HG02678 (cell line): Measurements from ENCODE around the gene AJM1.

ENCODE experiments used
- ATAC-seq: cut with Tn5 transposase; IDR thresholded peaks from one replicate; pipeline ENCODE4 v1.9.1; 2021; ENCODE audit warnings: mild to moderate bottlenecking, moderate library complexity; ENCODE audit not compliant: unreplicated experiment

The AJM1 gene

DNA sequence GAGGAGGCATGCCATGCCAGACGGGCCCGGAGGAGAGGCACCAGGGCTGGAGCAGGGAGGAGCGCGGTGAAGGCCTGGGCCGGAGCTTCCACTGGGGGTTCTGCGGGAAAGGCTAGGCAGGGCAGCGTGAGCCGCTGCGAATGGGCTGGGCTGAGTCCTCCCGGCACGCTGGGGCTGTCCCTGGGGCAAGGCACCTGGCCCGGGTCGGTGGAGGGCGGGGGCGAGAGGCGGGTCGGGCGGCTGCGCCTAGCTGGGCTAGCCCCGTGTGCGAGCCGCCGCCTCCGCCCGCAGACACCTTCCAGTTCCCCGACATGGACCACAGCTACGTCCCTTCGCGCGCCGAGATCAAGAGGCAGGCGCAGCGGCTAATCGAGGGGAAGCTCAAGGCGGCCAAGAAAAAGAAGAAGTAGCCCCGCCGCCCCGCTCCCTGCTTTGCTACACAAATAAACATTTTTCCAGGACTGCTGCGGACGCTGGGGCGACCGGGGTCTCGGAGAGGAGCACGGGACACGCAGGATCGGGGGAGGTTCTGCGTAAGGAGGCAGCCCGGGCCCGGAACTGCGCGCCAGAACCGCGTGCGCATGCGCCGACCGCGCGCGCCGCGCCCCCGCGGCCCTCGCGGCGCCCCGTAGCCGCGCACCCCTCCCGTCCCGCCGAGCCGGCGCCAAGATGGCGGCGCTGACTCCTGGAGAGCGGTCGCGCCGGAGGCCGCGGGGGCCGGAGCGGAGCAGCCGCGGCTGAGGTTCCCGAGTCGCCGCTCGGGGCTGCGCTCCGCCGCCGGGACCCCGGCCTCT lies 34.8 kb upstream of the AJM1 start, which contains the start of gene RABL6:
Gene RABL6, plus strand, starts transcription at position 668 of the 794 bp plus-strand sequence. CDS start 249 bp downstream, outside the sequence.
- peak; percentile 81 for ATAC-seq

GRCh38 chr9:136808075-136808805 lies 34.0 kb upstream of the AJM1 start:
- peak; percentile 35 for ATAC-seq

DNA sequence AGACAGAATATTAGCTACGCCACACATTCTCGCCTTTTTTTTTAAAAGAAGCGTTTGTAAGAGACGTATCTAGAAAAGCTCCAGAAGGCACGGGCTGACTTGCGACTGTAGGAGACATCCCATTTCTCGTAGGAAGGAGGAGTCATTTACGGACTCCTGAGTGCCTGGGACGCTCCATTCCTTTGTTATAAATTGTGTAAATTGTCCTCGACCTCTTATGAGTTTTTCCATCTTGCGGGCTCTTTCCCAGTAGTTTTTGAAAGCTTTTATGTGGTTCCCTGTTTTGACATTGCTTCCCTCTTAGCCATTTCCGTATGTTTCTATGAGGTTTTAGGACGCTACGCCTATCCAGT lies 33.5 kb upstream of the AJM1 start:
- no peak for ATAC-seq

DNA sequence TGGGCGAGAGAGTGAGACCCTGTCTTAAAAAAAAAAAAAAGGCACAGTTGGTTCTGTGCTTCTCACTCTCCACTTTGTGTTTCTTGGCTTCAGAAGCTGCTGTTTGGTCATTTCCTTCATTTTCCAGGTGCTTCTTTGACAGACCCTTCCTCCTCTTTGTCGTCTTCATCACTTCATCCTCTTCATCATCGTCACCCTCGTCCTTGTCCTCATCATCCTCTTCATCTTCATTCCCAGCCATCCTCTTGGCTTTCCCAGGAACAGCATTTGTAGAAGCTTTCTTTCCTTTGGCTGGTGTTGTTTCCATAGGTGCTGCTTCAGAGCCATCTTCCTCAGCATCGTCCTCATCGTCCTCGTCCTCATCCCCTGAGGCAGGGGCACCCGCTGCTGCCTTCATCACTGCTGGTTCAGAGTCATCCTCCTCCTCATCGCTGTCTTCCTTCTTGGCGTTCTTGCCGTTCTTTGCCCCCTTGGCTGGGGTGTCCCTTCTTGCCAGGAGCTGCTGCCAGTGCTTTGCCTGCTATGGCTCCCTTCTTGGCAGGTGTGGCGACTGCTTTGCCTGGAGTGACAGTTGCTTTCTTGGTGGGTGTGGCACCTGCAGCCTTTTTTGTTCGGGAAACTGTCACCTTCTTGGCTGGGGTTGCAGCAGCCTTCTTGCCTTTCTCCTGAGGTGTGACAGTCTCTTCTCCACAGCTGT lies 27.4 kb upstream of the AJM1 start:
- no peak for ATAC-seq

GRCh38 chr9:136815422-136815782 lies 26.9 kb upstream of the AJM1 start:
- no peak for ATAC-seq

GRCh38 chr9:136820971-136821825 lies 21.1 kb upstream of the AJM1 start:
- ATAC-seq: no peak

GRCh38 chr9:136821826-136822544 lies 20.3 kb upstream of the AJM1 start:
- ATAC-seq: no peak

DNA sequence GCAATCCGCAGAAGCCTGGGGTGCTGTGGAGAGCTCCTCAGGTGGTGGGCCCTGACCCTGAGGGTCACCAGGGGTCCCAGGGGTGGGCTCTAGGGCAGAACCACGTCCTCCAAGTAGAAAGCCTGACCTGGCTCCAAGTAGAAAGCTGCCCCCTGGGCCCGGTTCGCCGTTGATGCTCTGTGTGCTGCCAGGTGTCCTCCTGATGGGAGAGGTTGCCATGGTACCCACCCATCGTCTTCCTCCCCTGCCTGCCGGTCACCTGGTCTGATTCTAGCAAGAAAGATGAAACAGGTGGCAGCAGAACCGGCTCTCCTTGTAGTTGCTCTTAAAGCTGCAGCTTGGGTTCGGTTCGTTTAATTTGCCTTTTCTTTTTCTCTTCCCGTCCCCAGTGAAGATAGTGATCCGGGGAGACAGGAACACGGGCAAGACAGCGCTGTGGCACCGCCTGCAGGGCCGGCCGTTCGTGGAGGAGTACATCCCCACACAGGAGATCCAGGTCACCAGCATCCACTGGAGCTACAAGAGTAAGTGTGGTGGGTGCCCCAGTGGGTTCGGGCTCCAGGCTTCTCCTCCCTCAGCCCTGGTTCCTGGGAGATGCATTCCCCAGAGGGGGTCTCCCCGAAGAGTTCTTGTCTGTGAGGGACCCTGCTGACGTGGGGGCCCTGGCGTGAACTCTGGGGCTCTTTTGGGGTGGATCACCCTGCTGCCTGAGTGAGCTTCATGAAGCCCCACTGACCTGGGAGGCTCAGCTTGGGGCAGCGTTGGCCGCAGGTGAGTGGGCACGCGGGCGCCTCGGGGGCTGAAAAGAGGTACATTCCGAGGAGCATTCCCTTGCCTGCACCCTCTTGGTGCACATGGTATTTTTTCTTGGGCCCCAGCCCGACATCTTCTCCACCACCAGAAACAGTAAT lies 18.9 kb upstream of the AJM1 start:
- ATAC-seq: no peak

- ATAC-seq: no peak
These were observed 17.6 kb upstream of the AJM1 start for GRCh38 chr9:136824496-136825225.

- no peak for ATAC-seq
These were observed 16.7 kb upstream of the AJM1 start for GRCh38 chr9:136825295-136826187.

GRCh38 chr9:136826188-136826541 lies 16.1 kb upstream of the AJM1 start:
- no peak for ATAC-seq

DNA sequence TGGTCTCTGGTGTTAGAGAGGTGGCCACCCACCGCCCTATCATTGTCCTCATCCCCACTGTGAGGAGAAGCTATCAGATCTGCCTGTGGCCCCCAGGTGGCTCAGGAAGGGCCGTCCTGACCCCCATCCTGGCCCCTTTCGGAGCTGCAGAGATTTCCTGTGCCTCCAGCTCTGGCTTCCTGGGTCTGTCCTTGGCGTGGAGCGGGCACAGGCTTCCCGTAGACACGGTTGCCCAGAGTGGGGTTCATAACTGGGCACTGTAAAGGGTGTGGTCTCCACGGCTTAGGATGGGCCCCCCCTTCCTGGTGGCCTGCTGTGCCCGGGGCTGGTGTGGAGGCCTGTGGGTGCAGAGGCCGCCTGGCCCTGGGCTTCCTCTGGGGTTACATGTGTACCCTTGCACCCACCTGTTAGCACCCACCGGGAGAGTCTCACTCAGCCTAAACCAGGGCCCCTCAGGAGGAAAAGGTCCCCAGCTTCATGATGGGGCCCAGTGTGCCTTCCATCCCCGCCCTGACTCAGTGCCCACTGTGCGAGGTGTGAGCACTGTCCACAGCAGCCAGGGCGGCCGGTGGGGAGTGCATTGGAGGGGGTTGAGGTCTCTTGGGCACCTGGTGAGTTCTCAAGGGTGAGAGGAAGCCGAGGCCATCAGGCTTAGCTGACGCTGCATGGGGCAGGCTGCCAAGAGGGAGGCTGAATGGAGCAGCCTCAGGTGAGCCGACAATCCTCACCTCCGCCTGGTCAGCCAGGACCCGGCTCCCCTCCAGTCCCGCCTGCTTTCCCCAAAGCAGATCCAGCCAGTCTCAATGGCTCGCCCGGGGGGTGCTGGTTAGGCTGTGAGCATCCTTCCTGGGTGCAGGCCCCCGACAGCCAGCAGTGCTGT lies 15.3 kb upstream of the AJM1 start:
- ATAC-seq: no peak

DNA sequence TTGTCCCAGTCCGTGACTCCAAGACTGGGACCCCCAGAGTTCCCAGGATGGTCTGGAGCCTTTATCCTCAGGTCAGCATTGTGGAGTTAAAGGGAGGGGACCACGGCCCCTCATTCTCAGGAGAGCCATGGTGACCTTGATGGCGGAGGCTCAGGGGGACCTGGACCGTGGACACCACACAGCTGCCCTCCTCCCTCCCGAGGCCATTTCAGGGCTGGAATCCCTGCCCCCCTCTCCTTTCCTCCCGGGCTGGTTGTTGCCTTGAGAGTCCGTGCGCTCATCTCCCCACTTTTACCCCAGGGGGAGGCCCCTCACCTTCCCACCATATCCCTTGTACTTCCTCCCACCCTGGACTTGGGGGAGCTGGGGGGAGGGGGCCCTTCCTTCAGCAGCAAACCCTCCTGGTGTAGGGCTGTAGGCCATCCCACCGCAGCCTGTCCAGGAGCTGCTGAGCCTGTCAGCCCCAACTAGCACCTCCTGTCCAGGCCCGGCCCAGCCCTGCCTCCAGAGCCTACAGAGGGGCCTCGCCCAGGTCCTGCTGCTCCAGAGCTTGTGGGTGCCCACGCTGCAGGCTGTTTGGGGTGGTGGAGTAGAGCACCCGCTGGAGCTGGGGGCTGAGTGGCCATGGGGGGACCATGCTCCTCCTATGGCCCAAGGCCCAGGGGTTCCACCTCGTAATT lies 14.3 kb upstream of the AJM1 start:
- no peak for ATAC-seq

DNA sequence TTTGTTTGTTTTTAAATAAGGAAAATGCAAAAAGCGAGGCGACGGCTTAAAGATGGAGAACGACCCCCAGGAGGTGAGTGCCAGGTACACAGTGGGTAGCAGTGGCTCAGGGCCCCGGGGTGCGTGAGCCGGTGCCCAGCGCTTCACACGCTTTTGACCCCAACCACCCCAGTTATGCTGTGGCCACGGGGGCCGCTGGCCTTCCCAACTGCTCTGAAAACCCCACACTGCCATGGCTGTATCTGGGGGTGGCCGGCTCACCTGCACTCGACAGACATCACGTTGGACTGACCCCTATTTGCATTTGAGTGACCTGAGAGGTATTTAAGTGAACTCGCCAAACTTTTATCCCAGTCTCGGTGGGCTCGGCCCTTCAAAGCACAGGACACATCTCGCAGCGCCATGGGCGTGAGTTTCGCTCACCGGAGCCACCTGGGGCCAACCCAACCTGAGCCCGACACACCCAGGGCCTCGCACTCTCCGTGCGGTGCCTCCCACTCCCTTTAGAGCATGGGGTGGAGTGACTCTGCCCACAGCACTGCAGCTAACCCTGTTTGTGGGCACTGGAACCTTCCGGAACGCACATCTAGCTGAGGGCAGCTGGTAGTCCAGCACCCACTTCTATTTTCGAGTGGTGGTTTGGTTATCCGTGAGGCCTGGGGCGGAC lies 13.7 kb upstream of the AJM1 start:
- ATAC-seq: no peak

DNA sequence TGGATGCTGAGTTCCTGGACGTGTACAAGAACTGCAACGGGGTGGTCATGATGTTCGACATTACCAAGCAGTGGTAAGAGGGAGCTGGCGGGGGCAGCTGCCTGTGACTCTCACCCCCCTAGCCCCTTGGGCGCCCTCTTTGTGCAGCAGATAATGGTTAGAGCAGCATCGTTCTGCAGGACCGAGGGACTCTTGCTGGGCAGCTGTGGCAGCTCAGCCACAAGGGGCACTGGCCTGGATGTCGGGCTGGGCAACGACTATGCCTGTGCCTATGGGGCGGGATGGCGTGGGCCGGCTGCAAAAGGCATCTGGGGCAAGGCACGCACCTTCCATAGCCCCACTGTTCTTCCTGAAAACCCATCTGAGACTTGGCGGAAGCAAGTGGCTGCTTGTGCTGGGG lies 12.9 kb upstream of the AJM1 start:
- ATAC-seq: no peak
